Stomach (tissue), 4 donors: ENCODE results near the gene RETSAT.

Source experiments
- CTCF ChIP-seq, 7 experiments: fragments of 450-650 bp in 4 of 7; fragments of 200-600 bp in 3 of 7; sonication (generic) in 3 of 7; IDR thresholded peaks; one replicate each; pipeline ENCODE4 v1.5.1; 2016 to 2019; ENCODE audit warnings: antibody characterized with exemption in 7 of 7, control low read depth in 2 of 7, mild to moderate bottlenecking in 1 of 7
- EP300 ChIP-seq: sonication (generic); formaldehyde crosslinking; IDR thresholded peaks from one replicate; pipeline ENCODE4 v1.6.1; 2017; ENCODE audit warnings: antibody characterized with exemption
- POLR2A ChIP-seq, 4 donors: fragments of 450-650 bp; IDR thresholded peaks; one replicate each; pipeline ENCODE4 v1.6.1; 2016; ENCODE audit warnings: antibody characterized with exemption in 4 of 4, control low read depth in 2 of 4, mild to moderate bottlenecking in 1 of 4, moderate library complexity in 1 of 4
- POLR2AphosphoS5 ChIP-seq, 3 donors: sonication (generic); formaldehyde crosslinking; IDR thresholded peaks; one replicate each; pipeline ENCODE4 v1.6.1; 2016; ENCODE audit warnings: antibody characterized with exemption in 3 of 3

GRCh38 chr2:85341269-85342029 is 12.9 kb downstream of the RETSAT start:
- no peak for TF ChIP-seq CTCF (IDR thresholded peaks at IDR 0.05)
- no peak for TF ChIP-seq POLR2A (IDR thresholded peaks at IDR 0.05)
- no peak for TF ChIP-seq EP300
- no peak for TF ChIP-seq POLR2AphosphoS5 (IDR thresholded peaks at IDR 0.05)
